GM19397 (cell line): ENCODE measurements around the gene TOPBP1.

Source experiments
- ATAC-seq: cut with Tn5 transposase; IDR thresholded peaks from one replicate; pipeline ENCODE4 v1.9.1; 2021; ENCODE audit warnings: mild to moderate bottlenecking, moderate library complexity; ENCODE audit not compliant: unreplicated experiment

The TOPBP1 gene

GRCh38 chr3:133611534-133611933 lies 50.2 kb downstream of the TOPBP1 start:
- no peak for ATAC-seq

- no peak for ATAC-seq
These were observed 51.7 kb downstream of the TOPBP1 start for GRCh38 chr3:133610031-133610430.

- no peak for ATAC-seq
These were observed 53.4 kb downstream of the TOPBP1 start for GRCh38 chr3:133608388-133608787.

GRCh38 chr3:133607816-133608215 lies 53.9 kb downstream of the TOPBP1 start:
- no peak for ATAC-seq

- no peak for ATAC-seq
These were observed 54.8 kb downstream of the TOPBP1 start for GRCh38 chr3:133606902-133607301.

GRCh38 chr3:133606342-133606741 lies 55.4 kb downstream of the TOPBP1 start:
- no peak for ATAC-seq

- no peak for ATAC-seq
These were observed 61.1 kb downstream of the TOPBP1 start for GRCh38 chr3:133600572-133601081.

- no peak for ATAC-seq
These were observed 62.5 kb downstream of the TOPBP1 start for GRCh38 chr3:133599280-133599679.

- no peak for ATAC-seq
These were observed 63.3 kb downstream of the TOPBP1 start for GRCh38 chr3:133598405-133598804.

- ATAC-seq = no peak
These were observed 66.4 kb downstream of the TOPBP1 start for GRCh38 chr3:133595341-133595740.

GRCh38 chr3:133593243-133593642 lies 68.5 kb downstream of the TOPBP1 start:
- no peak for ATAC-seq

- ATAC-seq = no peak
These were observed 68.9 kb downstream of the TOPBP1 start for GRCh38 chr3:133592843-133593242.

- ATAC-seq = no peak
These were observed 70.4 kb downstream of the TOPBP1 start for GRCh38 chr3:133591271-133591742.

- no peak for ATAC-seq
These were observed 72.2 kb downstream of the TOPBP1 start for GRCh38 chr3:133589503-133589902.

GRCh38 chr3:133588784-133589465 lies 72.8 kb downstream of the TOPBP1 start:
- no peak for ATAC-seq

GRCh38 chr3:133588035-133588434 lies 73.7 kb downstream of the TOPBP1 start:
- ATAC-seq = no peak

- ATAC-seq = no peak
These were observed 78.3 kb downstream of the TOPBP1 start for GRCh38 chr3:133583396-133583795.

GRCh38 chr3:133578548-133579191 lies 83.1 kb downstream of the TOPBP1 start:
- no peak for ATAC-seq

- no peak for ATAC-seq
These were observed 85.6 kb downstream of the TOPBP1 start for GRCh38 chr3:133576169-133576568.

GRCh38 chr3:133575086-133575485 lies 86.7 kb downstream of the TOPBP1 start:
- no peak for ATAC-seq

GRCh38 chr3:133574260-133574881 lies 87.4 kb downstream of the TOPBP1 start:
- peak; percentile 30 for ATAC-seq
